Neural progenitor cell (in vitro differentiated cells): ENCODE results near the gene RAPGEF2. TPM values are rescaled to one million over a fixed set of nuclear protein-coding genes. Genes with fewer than 3 reads are reported as not detected.

Experiments used
- DNase-seq: peaks from one replicate; pipeline ENCODE4 v3.0.0-alpha.2; 2016; ENCODE audit warnings: low spot score
- H2AFZ ChIP-seq: fragments of 200-600 bp; sonication (generic); replicated peaks from 2 replicates; pipeline ENCODE4 v1.6.1; 2016; ENCODE audit warnings: antibody characterized with exemption
- H3F3A ChIP-seq: fragments of 200-600 bp; sonication (generic); 2 replicates; pipeline ENCODE4 v1.6.1; 2016; ENCODE audit warnings: antibody characterized with exemption, low read depth
- H3K27ac ChIP-seq: fragments of 200-600 bp; sonication (generic); 2 replicates; pipeline ENCODE4 v1.5.1; 2016; ENCODE audit warnings: mild to moderate bottlenecking
- H3K27me3 ChIP-seq: fragments of 200-600 bp; sonication (generic); 2 replicates; pipeline ENCODE4 v1.6.1; 2016; ENCODE audit warnings: mild to moderate bottlenecking, moderate library complexity
- H3K36me3 ChIP-seq: fragments of 200-600 bp; sonication (generic); 2 replicates; pipeline ENCODE4 v1.5.1; 2016
- H3K4me1 ChIP-seq: fragments of 200-600 bp; sonication (generic); 2 replicates; pipeline ENCODE4 v1.6.1; 2016; ENCODE audit warnings: mixed run types
- H3K4me2 ChIP-seq: fragments of 200-600 bp; sonication (generic); 2 replicates; pipeline ENCODE4 v1.6.1; 2016
- H3K4me3 ChIP-seq: fragments of 200-600 bp; sonication (generic); 2 replicates; pipeline ENCODE4 v1.5.1; 2016
- H3K79me2 ChIP-seq: fragments of 200-600 bp; sonication (generic); 2 replicates; pipeline ENCODE4 v1.6.1; 2016; ENCODE audit warnings: low read depth
- H3K9ac ChIP-seq: fragments of 200-600 bp; sonication (generic); 2 replicates; pipeline ENCODE4 v1.6.1; 2016
- H3K9me3 ChIP-seq: fragments of 200-600 bp; sonication (generic); 2 replicates; pipeline ENCODE4 v1.5.1; 2016; ENCODE audit warnings: low read depth
- H4K20me1 ChIP-seq: fragments of 200-600 bp; sonication (generic); 2 replicates; pipeline ENCODE4 v1.6.1; 2016; ENCODE audit warnings: low read depth
- H3K27ac Mint-ChIP-seq: 3 replicates; pipeline ENCODE4 v1.8.0; 2021; ENCODE audit warnings: mixed read lengths
- H3K27me3 Mint-ChIP-seq: 2 replicates; pipeline ENCODE4 v1.8.0; 2022; ENCODE audit warnings: low read depth, mild to moderate bottlenecking, inconsistent platforms, moderate library complexity, mixed read lengths; ENCODE audit not compliant: insufficient read depth
- H3K36me3 Mint-ChIP-seq: 3 replicates; pipeline ENCODE4 v1.8.0; 2021; ENCODE audit warnings: mixed read lengths
- H3K4me1 Mint-ChIP-seq: 3 replicates; pipeline ENCODE4 v1.8.0; 2021; ENCODE audit warnings: mixed read lengths
- H3K4me3 Mint-ChIP-seq: 3 replicates; pipeline ENCODE4 v1.8.0; 2021; ENCODE audit warnings: mild to moderate bottlenecking, moderate library complexity, mixed read lengths
- H3K9me3 Mint-ChIP-seq: 3 replicates; pipeline ENCODE4 v1.8.0; 2020; ENCODE audit warnings: mixed read lengths
- EZH2 ChIP-seq: fragments of 200-600 bp; sonication (generic); IDR thresholded peaks from 2 replicates; pipeline ENCODE4 v1.6.1; 2017; ENCODE audit warnings: antibody characterized with exemption, mild to moderate bottlenecking, moderate library complexity
- EZH2phosphoT487 ChIP-seq: fragments of 200-600 bp; sonication (generic); IDR thresholded peaks from 2 replicates; pipeline ENCODE4 v1.6.1; 2017; ENCODE audit warnings: antibody characterized with exemption
- total RNA-seq: library from RNA; depleted of rRNA; stranded (reverse); fragments of >200 nt; gene quantifications from 2 replicates; pipeline ENCODE4 v1.2.3, GENCODE V29; 2015; ENCODE audit warnings: low replicate concordance
- TF ChIP-seq, protein P1 (sequence below): fragments of 200-600 bp; sonication (generic); IDR thresholded peaks from 2 replicates; pipeline ENCODE4 v1.5.1; 2017; ENCODE audit warnings: antibody characterized with exemption, mild to moderate bottlenecking

Gene RAPGEF2
- total RNA-seq, 1 donor from 2014 or later: 70.4 TPM

- H3K27ac ChIP-seq: no peak overlapping the region
- H3K4me3 ChIP-seq: no peak overlapping the region
- TF ChIP-seq EZH2phosphoT487 (no peak), EZH2 (no peak)
- TF ChIP-seq, protein P1, sequence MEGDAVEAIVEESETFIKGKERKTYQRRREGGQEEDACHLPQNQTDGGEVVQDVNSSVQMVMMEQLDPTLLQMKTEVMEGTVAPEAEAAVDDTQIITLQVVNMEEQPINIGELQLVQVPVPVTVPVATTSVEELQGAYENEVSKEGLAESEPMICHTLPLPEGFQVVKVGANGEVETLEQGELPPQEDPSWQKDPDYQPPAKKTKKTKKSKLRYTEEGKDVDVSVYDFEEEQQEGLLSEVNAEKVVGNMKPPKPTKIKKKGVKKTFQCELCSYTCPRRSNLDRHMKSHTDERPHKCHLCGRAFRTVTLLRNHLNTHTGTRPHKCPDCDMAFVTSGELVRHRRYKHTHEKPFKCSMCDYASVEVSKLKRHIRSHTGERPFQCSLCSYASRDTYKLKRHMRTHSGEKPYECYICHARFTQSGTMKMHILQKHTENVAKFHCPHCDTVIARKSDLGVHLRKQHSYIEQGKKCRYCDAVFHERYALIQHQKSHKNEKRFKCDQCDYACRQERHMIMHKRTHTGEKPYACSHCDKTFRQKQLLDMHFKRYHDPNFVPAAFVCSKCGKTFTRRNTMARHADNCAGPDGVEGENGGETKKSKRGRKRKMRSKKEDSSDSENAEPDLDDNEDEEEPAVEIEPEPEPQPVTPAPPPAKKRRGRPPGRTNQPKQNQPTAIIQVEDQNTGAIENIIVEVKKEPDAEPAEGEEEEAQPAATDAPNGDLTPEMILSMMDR: no peak
- DNase-seq: no peak
- H3K36me3 ChIP-seq: no peaks in the 10 kb centered on the region
- H3K79me2 ChIP-seq: no peaks in the 10 kb centered on the region
- peak overlapping the region; percentile 47 for H3K4me2 ChIP-seq
- no peaks in the 10 kb centered on the region for H3K27me3 ChIP-seq
- Mint-ChIP-seq H3K4me3 (no peak overlapping the region), H3K27ac (no peak overlapping the region), H3K4me1 (peaks cover 21% of the 10 kb centered on the region), H3K27me3 (no peaks in the 10 kb centered on the region), H3K36me3 (no peaks in the 10 kb centered on the region), H3K9me3 (no peaks in the 10 kb centered on the region)
- no peaks in the 10 kb centered on the region for H3F3A ChIP-seq
- no peak overlapping the region for H3K9ac ChIP-seq
- no peaks in the 10 kb centered on the region for H4K20me1 ChIP-seq
- peaks cover 21% of the 10 kb centered on the region for H3K4me1 ChIP-seq
- no peaks in the 10 kb centered on the region for H3K9me3 ChIP-seq
- no peak overlapping the region for H2AFZ ChIP-seq
Measured at GRCh38 chr4:159267869-159268285, 165.0 kb downstream of the RAPGEF2 start.

GRCh38 chr4:159268607-159269006 lies 165.7 kb downstream of the RAPGEF2 start:
- no peak overlapping the region for H2AFZ ChIP-seq
- no peaks in the 10 kb centered on the region for H3K36me3 ChIP-seq
- Mint-ChIP-seq H3K27me3 (no peaks in the 10 kb centered on the region), H3K4me1 (peaks cover 26% of the 10 kb centered on the region), H3K9me3 (no peaks in the 10 kb centered on the region), H3K4me3 (no peak overlapping the region), H3K27ac (no peak overlapping the region), H3K36me3 (no peaks in the 10 kb centered on the region)
- TF ChIP-seq, protein P1: no peak
- TF ChIP-seq EZH2phosphoT487: no peak
- no peak for TF ChIP-seq EZH2
- no peak overlapping the region for H3K4me3 ChIP-seq
- no peaks in the 10 kb centered on the region for H3K79me2 ChIP-seq
- H3F3A ChIP-seq: no peaks in the 10 kb centered on the region
- H3K4me1 ChIP-seq: peaks cover 21% of the 10 kb centered on the region
- no peaks in the 10 kb centered on the region for H3K9me3 ChIP-seq
- H3K27ac ChIP-seq: no peak overlapping the region
- H3K27me3 ChIP-seq: no peaks in the 10 kb centered on the region
- H4K20me1 ChIP-seq: no peaks in the 10 kb centered on the region
- no peak for DNase-seq
- H3K4me2 ChIP-seq: no peak overlapping the region
- H3K9ac ChIP-seq: no peak overlapping the region

- no peaks in the 10 kb centered on the region for H3K9me3 ChIP-seq
- no peaks in the 10 kb centered on the region for H4K20me1 ChIP-seq
- no peak for DNase-seq
- Mint-ChIP-seq H3K36me3 (no peaks in the 10 kb centered on the region), H3K4me3 (no peak overlapping the region), H3K9me3 (no peaks in the 10 kb centered on the region), H3K4me1 (peaks cover 26% of the 10 kb centered on the region), H3K27me3 (no peaks in the 10 kb centered on the region), H3K27ac (no peak overlapping the region)
- H3K4me2 ChIP-seq: no peak overlapping the region
- TF ChIP-seq, protein P1: no peak
- TF ChIP-seq EZH2phosphoT487 (no peak), EZH2 (no peak)
- H3K27me3 ChIP-seq: no peaks in the 10 kb centered on the region
- H3K4me3 ChIP-seq: no peak overlapping the region
- peaks cover 21% of the 10 kb centered on the region for H3K4me1 ChIP-seq
- H3K9ac ChIP-seq: no peak overlapping the region
- no peaks in the 10 kb centered on the region for H3F3A ChIP-seq
- H3K27ac ChIP-seq: no peak overlapping the region
- H3K79me2 ChIP-seq: no peaks in the 10 kb centered on the region
- H2AFZ ChIP-seq: no peak overlapping the region
- H3K36me3 ChIP-seq: no peaks in the 10 kb centered on the region
Measured at GRCh38 chr4:159269116-159269515, 166.2 kb downstream of the RAPGEF2 start.

- DNase-seq: no peak
- no peaks in the 10 kb centered on the region for H3K36me3 Mint-ChIP-seq
- Histone ChIP-seq H3K27ac (no peak overlapping the region), H3K36me3 (no peaks in the 10 kb centered on the region), H3K9ac (no peak overlapping the region), H3K27me3 (no peaks in the 10 kb centered on the region), H3F3A (no peaks in the 10 kb centered on the region), H3K4me3 (no peak overlapping the region), H3K9me3 (no peaks in the 10 kb centered on the region), H3K79me2 (no peaks in the 10 kb centered on the region), H2AFZ (no peak overlapping the region), H3K4me1 (peaks cover 21% of the 10 kb centered on the region), H4K20me1 (no peaks in the 10 kb centered on the region), H3K4me2 (no peak overlapping the region)
- no peak overlapping the region for H3K4me3 Mint-ChIP-seq
- H3K4me1 Mint-ChIP-seq: peaks cover 26% of the 10 kb centered on the region
- no peaks in the 10 kb centered on the region for H3K9me3 Mint-ChIP-seq
- no peaks in the 10 kb centered on the region for H3K27me3 Mint-ChIP-seq
- no peak for TF ChIP-seq EZH2phosphoT487
- TF ChIP-seq, protein P1: no peak
- no peak for TF ChIP-seq EZH2
- no peak overlapping the region for H3K27ac Mint-ChIP-seq
Measured at GRCh38 chr4:159269956-159270355, 167.1 kb downstream of the RAPGEF2 start.
